NCI-H526 treated with DMSO at 0.1 percent for 48 hours (cell line): Measurements from ENCODE around the gene TBC1D14.

Experiments used
- DNase-seq: peaks from one replicate; lab custom pipeline; 2025; lab: John Stamatoyannopoulos, UW

The TBC1D14 gene

DNA sequence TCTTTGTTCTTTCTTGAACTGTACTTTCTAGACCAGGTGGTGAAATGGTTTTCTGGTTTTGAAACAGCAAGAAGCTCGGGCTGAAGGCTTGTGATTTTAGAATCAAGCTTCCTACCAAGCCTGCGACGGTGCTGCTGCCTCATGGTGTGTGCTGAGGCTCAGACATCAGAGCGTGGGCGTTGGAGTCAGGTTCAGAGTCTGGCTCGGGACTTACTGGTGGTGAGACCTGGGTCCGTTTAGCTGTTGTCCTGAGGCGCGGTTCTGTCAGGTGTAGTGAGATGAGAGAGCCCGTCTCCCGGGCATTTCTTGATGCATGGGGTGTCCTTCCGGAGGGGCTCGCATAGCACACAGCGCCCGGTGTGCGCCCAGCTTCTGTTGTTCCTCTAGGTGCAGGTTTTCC lies 113.9 kb downstream of the TBC1D14 start:
- DNase-seq, result no peak

- DNase-seq, result no peak
Measured at GRCh38 chr4:7023901-7024300, 114.3 kb downstream of the TBC1D14 start.

DNA sequence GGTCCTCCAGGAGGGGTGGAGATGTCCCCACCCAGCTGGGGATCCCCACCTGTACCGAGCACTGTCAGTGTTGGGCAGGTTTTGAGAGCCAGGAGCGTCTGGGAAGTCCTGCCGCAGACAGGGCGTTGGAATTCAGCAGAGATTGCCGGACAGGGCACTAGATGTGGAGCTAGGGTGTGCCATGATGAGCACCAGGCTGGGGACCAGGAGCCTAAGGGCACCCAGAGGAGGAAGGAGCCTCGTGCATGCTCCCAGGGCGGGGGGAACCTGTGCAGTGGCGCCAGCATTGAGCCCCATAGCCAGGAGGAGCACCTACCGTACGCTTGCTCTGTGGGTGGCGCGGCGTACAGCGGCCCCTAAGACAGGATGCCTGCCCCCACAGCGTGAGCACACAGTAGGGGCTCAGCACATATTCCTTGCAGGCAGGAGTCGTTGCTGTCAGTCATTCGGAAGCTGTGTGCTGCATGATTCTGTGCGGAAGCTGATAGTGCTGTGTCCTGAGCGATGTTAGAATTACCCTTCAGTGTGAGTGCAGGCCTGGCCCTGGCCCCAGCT lies 114.8 kb downstream of the TBC1D14 start:
- no peak for DNase-seq

DNA sequence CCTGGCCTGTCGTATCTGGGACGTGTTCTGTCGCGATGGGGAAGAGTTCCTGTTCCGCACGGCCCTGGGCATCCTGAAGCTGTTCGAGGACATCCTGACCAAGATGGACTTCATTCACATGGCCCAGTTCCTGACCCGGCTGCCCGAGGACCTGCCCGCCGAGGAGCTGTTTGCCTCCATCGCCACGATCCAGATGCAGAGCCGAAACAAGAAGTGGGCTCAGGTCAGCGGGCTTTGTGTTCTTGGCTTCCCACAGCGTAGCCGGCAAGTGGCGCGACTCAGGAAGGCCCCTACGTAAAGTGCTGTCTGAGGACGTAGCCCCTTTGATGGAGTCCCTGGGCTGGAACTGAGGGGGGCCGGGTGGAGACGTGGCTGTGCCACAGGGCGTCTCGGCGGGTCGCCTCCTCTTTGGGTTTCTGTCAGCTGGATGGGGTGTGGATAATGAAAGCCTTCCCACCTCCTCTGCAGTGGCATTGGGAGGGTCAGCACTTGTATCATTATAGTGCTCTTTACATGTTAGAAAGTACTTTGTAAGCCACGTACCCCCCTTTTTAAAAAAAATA lies 115.5 kb downstream of the TBC1D14 start:
- DNase-seq, result no peak

DNA sequence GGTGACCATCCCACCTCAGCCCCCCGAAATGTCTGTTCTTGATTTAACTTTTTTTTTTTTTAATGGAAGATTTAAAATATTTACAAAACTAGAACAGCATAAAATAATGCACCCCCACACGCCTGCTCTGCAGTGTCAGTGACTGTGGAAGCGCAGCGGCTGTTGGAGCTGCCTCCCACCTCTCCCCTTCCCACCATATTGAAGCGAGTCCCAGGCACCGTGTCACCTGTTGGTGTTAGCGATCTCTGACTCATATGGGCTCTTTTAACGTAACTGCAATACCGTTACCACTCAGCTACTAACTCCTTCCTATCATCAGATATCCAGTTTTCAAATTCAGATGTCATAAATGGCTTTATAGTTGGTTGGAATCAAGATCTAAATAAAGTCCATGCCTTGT lies 116.5 kb downstream of the TBC1D14 start:
- no peak for DNase-seq

DNA sequence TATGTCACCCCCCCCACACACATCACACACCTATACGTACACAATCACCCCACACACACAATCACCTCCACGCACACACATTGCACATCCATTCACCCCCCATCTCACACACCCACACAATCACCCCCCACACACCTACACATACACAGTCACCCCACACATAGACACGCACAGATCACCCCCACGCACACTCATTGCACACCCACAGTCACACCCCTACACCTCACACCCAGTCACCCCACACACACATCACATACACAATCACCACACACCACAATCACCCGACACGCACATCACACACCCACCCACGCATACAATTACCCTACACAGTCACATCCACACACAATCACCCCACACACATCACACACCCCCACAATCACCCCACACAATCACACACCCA lies 117.7 kb downstream of the TBC1D14 start:
- no peak for DNase-seq

GRCh38 chr4:7027913-7028312 lies 118.3 kb downstream of the TBC1D14 start:
- DNase-seq, result no peak

DNA sequence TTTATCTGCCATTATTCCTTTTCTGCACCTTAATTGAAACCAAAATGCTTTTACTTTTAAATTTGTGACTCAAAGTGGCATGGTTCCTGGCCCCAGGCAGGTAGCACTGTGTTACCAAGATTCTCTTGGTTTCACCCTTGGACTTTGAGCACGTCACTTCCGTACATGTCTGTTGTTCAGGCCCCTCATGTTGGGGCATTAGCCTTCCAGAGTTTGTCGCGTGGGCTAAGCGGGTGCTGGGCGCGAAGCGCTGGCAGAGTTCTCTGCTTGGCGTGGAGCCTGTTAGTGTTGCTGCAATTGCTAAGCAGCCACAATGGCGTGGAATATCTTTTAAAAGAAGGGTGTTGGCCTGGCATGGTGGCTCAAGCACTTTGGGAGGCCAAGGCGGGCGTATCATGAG lies 119.6 kb downstream of the TBC1D14 start:
- DNase-seq, result no peak

DNA sequence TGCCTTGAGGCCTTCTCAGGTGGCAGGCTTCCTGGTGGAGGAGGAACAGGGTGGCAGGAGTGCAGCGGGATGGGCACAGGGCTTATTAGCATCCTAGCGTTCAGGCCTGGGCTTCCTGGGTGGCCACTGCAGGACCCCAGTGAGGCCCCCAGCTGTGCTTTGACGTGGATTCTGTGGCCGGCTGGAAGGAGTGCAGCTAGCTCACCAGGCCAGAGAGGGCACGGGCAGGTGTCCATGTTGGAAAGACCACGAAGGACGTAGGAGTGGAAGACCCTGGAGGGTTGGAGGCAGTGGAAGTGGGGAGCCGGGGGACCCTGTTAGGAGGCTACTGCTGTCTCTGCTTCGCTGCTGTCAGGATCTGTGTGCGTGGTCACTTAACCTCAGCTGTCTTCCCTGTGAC lies 120.3 kb downstream of the TBC1D14 start:
- DNase-seq, result no peak

DNA sequence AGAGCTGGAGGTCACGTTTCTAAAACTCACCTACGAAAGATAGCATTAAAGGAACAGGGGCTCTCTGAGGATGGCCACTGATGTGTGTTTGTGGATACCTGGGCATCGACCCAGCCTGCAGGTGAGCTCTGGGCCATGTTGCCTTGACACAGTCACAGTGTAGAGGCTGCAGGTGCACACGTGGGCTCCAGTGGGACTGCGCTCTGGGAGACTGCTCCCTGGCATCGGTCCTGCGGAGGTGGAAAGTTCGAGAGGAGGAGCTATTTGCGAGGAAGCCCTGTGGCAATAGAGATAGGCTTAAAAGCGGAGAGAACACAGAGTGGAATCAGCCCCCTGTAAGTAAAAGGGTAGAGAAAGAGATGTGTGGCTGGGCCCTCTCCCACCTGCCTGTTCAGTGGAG lies 121.2 kb downstream of the TBC1D14 start:
- DNase-seq, result no peak

DNA sequence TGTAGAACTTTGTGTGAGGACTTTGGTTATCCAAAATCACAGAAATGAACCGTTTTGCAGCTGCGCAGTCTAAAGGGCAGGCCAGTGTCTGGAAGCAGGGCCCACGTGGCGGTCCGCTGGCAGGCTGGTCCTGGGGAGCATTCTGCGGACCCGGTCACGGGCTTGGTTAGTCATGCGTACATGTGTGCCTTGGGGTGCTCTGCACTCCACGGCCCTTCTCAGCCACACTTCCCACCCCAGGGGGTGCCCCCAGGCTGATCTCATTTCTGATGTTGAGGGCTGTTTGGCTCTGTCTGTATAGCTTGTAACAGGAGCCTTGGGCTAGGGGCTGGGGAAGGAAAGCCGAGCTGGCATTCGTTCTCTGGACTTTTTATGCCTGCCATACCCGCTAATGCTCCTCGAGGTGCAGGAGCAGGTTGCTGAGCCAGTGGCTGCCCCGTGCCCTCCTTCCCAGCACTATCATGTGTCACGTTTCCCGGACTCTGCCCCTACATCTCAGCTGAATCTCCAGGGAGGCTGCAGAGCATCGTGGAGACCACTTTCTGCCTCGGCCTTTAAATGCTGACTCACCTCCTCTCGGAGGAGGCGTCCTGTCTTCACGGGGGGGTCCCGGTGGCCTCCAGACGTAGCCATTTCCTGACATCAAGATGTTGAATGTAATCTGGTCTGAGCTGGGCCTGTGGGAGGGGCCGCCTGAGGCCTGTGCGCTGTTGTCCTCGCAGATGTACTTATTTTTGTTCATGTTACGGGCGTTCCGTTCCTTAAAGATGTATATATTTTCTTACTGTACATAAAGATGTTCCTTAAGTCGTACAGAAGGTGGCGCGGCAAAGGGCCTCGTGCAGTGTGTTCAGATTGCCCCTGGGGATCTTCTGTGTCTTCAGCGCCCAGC lies 122.2 kb downstream of the TBC1D14 start:
- DNase-seq, result no peak

DNA sequence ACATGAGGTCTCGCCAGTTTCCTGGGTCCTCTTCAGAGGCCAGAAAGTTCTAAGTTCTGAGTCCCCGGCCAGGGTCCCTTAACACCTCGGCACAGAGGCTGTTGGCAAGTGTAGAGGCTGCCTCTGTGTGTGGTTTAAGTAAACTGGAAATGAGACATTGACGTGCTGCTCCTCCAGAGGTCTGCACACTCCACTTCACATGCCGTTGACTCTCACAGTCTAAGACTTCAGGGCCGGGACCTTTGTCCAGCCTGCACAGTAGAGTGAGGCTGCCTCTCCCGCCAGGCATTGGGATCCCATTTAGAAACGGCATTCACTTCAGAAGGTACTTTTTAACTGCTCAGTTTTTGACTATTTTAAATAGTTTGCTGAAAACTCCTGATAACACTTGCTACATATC lies 123.0 kb downstream of the TBC1D14 start:
- no peak for DNase-seq

DNA sequence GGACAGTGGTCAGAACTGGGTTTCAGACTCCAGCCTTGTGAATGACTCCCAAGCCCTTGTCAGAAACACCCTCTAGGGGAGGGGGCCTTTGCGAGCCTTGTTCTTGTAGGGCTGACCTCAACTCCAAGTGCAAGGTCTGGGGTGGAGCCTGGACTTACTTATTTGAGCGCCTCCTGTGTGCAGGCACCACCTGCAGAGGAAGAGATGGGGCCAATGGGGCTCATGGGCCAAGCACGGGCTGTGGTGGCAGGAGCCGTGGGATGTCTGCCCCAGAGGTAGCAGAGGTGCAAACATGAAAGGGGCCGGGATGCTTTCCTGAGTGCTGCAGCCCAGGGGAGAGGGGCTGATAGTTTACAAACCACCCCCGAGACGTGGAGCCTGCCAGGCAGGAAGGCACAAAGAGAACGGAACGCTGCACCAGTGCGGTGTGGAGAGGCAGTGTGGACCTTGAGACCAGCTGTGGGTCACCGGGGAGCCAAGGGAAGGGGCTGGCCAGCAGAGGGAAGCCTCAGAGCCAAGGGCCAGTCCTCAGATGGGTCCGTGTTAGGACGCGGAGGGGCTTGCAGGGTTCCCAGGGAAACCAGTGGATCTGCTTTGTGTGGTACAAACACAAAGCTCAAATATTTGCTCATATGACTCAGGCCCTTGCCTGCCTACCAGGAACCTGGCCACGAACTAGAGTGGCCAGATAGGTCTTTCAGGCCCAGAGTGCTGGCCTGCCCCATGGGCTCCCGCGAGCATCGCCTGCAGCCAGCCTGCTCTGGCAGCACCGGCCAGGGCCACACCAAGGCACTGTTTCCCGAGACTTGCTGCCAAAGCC lies 124.8 kb downstream of the TBC1D14 start:
- no peak for DNase-seq

DNA sequence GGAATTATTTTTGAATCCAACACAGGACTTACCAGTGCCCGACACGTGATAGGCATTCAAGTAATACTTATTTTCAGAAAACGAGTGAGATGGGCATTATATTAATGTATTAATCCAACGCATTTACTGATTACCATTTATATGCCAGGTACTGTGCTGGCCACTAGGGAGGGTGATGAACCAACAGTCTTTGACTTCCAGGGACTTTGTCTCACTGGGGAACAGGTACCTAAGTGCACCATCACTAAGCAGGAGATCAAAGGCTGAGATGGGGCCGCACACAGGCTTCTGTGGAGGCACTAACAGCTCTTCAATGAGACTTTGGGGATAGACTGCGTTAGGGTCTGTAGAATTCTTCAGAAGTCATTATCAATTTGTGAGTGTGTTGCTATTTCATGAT lies 127.8 kb downstream of the TBC1D14 start:
- DNase-seq, result no peak

DNA sequence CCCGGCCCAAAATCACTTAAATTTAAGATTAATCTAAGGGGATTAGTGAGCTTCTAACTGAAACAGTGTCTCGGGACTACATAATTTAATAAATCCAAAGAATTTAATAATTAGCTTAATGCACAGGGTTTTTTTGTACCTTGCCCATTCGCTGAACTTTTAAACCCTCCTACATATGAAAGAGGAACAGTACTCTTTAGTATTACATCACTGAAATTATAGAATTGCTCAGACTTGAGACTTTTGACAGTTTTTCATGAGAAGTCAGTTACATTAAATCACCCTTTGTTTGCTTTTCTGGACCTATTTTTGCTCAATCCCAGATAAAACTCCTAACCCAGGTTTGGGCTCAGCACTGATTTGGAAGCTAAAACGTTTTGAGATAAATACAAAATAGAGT lies 131.1 kb downstream of the TBC1D14 start:
- DNase-seq, result no peak

GRCh38 chr4:7041246-7041645 lies 131.6 kb downstream of the TBC1D14 start:
- no peak for DNase-seq

GRCh38 chr4:7041801-7042502 lies 132.3 kb downstream of the TBC1D14 start:
- DNase-seq, result no peak

DNA sequence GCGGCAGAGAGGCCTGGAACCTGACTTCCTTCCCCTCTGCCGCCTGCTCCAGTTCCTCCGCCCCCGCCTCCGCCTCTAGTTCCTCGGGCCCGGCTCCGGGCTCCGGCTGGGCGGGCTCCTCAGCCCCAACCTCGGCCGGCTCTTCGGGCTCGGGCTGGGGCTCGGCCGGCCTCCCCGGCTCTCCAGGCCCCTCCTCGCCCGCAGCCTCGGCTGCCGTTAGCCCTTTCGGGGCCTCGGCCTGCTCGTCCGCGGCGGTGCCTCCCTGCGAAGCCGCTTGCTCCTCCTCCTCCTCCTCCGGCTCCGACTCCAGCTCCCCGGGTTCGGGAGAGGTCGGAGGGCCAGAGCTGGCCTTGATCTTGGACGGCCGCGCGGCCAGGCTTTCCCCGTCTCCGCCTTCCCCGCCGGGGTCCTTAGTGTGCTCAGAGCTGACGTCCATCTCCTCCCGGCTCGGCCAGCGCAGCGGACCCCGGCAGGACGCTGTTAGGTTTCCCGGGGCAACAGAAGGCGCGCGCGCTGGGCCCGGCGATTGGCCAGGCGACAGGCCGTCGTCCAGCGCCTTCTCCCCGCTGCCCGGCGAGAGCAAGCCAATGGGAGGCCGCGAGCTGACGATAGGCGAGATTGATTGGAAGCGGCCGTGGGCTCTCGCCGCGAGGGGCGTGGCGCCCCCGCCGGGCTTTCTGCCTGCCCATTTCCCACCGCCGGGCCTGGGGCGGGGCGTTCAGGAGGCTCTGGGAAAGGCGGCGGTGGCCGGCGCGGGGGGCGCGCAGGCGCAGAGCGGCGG lies 133.1 kb downstream of the TBC1D14 start:
- peak; percentile 95 for DNase-seq

GRCh38 chr4:7043284-7044136 lies 133.9 kb downstream of the TBC1D14 start, which contains the start of gene TADA2B:
Gene TADA2B, plus strand, starts transcription at chr4:7043372. Its CDS starts 208 bp downstream, at chr4:7043580.
- peak; percentile 25 for DNase-seq
